Stimulated activated CD4-positive, alpha-beta T cell treated with anti-CD3 and anti-CD28 coated beads, TNF-alpha, amount 100 ng/mL, for 48 hours (primary cell): ENCODE results near the gene PLPPR4.
"Not testable (repeated sequence)": the region's sequence is repeated elsewhere in the genome, so short reads cannot be mapped to it uniquely, and the experiment has no call there.

ENCODE experiments used
- DNase-seq, 3 donors: peaks; one replicate each; pipeline ENCODE4 v3.0.0-alpha.2; 2020; ENCODE audit warnings: low read depth in 3 of 3

PLPPR4 gene

DNA sequence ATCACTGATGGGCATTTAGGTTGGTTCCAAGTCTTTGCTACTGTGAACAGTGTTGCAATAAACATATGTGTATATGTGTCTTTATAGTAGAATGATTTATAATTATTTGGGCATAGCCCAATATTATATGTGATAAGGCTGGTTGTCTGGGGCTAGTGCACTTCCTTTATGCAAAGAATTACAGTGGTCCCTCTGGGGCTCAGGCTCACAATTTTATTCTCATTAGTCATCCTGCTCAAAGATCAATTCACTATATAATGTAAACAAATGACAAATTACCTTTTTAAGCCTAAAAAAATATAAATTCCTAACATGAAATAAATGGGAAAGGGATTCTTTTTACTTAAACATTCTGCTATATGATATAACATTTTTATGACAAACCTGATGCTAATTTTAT is 5.0 kb downstream of the PLPPR4 start:
- DNase-seq, result no peak

GRCh38 chr1:99270646-99271045 is 6.4 kb downstream of the PLPPR4 start:
- DNase-seq, result no peak

DNA sequence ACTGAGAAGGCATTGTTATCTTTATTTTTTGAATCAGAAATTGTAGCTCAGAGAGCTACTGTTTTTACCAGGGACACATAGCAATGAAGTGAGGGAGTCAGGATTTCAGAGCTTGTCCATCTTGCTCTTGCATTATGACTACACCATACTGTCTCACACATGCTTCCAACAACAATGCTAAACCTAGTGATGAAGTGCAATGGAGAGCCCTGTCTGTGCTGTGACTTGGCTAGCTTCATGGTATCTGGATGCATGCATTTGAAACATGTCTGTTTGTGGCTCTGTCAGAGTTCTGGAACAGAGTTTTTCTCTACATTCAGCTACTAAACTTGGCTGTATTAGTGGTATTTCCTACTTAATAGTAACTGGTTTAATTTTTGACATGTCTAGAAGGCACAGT is 7.0 kb downstream of the PLPPR4 start:
- DNase-seq, result no peak

- DNase-seq, result no peak
These were observed 12.8 kb downstream of the PLPPR4 start for GRCh38 chr1:99277066-99277465.

DNA sequence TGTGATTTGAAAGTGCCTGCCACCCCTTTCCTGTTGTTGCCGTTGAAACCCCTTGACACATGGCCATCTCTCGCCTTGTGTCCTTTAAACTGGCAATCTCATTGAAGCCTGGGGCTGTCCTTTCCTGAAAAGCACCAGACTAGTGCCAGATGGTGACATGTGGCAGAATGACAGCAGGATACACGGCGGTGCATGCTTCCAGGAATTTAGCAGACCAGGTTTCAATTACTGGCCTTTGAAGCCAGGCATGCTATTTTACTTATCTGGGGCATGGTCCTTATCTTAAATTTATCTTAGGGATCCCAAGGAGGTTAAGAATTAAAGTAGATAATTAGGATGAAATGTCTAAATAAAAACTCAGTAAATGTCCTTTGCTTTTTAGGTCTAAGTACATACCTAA is 15.2 kb downstream of the PLPPR4 start:
- no peak for DNase-seq

DNA sequence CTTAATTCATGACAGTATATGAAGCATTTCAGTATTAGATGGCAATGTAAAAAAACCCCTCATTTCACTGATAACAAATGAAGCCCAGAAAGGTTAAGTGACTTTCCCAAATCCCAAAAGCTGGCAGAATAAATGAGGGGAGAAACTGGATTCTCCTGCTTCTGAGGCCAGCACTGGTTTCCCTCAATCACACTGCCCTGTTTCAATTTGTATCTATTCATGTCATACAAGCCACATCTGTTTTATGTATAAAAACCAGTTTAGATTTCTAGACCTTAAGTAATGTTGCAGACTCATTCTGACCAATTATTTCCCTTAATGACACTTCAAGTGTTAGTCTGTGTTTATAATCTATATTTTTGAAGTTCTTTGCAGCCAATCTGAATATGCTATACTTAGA is 16.8 kb downstream of the PLPPR4 start:
- DNase-seq, result no peak

- no peak for DNase-seq
These were observed 18.2 kb downstream of the PLPPR4 start for GRCh38 chr1:99282536-99282935.

GRCh38 chr1:99283521-99283920 is 19.2 kb downstream of the PLPPR4 start:
- not testable (repeated sequence) for DNase-seq

GRCh38 chr1:99292886-99293285 is 28.6 kb downstream of the PLPPR4 start:
- DNase-seq, result no peak

- DNase-seq, result no peak
These were observed 33.6 kb downstream of the PLPPR4 start for GRCh38 chr1:99297923-99298322.

DNA sequence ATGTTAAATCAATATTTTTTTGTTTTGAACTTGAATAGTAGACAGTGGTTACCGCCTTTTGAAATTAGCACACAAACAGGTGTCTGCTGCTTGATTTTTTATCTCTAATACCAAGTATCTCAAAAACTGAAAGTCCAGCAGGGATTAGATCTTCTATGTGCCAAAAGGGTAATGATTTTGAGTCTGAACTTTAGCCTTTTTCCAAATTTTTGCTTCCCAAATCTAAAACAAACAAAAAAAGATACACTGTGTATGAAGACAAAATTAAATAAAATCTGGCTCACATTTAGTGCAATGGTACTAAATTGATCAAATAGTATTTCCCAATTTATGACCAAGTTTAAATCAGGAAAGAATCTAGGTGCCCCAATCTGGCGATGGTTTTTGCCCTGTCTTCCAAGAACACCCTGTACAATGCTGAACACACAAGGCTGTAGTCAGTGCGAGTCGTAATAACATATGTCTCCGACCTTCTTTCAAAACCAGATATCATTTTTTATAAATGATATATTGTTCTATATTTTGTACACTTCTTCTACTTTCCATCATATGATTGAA is 40.5 kb downstream of the PLPPR4 start:
- DNase-seq, result no peak

DNA sequence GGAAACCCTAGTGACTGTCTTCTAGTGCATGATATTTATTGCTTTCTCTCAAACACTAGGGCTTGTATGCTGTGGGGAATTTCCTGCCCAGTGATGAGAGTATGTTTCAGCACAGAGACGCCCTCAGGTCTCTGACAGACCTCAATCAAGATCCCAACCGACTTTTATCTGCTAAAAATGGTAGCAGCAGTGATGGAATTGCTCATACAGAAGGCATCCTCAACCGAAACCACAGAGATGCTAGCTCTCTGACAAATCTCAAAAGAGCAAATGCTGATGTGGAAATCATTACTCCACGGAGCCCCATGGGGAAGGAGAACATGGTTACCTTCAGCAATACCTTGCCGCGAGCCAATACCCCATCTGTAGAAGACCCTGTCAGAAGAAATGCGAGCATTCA is 41.3 kb downstream of the PLPPR4 start:
- no peak for DNase-seq

- DNase-seq, result no peak
These were observed 41.8 kb downstream of the PLPPR4 start for GRCh38 chr1:99306056-99306455.

DNA sequence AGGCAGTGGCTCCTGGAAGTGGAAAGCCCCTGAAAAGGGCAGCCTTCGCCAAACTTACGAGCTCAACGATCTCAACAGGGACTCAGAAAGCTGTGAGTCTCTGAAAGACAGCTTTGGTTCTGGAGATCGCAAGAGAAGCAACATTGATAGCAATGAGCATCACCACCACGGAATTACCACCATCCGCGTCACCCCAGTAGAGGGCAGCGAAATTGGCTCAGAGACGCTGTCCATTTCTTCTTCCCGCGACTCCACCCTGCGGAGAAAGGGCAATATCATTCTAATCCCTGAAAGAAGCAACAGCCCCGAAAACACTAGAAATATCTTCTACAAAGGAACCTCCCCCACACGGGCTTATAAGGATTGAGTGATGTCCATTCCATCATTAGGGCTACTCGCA is 42.4 kb downstream of the PLPPR4 start:
- no peak for DNase-seq

DNA sequence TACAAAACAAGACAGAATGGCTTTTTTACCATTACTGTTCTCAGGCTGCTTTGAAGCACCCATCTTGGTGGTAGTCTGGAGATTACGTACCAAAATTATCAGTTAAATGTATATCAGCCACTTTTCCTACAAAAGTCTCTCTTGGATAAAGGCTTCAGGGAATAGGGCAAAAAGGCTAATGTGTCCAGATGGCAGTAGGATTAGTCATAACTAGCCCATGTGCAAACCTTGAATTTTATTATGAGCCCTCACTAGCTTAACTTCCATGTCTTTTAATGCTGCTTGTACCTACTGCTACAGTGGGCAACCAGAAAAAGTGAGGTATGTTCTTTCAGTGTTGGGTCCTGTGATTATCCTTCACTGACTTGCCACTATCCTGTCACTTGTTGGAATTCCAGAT is 51.0 kb downstream of the PLPPR4 start:
- DNase-seq, result no peak

DNA sequence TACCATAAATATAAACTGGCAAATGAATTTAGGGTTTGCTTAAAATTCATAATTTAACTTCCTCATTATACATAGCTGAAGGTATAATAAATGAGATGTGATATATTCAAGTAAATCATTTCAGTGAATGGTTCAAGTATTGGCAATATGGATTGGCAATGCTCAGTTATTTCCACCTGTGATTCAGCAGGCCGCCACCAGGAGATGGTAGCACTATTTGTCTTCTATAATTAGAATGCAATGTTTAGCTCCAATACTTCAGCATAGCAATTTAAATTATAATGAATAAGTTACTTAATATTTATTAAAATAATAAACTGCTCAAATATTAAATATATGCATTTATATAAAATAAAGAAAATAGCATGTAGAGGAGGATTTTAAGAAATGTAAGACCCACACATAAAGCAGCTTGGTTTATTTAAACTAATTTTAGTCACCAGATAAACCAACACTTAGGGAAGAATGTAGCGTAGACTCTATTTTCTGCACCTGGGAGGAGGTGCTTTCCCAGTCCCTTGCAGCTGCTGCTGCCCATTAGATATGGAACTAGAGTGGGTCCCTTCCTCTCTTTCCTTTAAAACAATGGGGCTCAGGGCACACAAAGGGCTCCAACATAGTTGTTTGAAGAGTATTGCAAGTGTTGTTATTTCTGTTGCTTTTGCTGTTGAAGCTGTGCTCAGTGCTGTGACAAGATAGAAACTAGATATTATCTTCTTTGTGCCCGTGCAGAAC is 62.1 kb downstream of the PLPPR4 start:
- DNase-seq, result no peak

- no peak for DNase-seq
These were observed 63.1 kb downstream of the PLPPR4 start for GRCh38 chr1:99327357-99327756.

GRCh38 chr1:99328171-99328570 is 63.9 kb downstream of the PLPPR4 start:
- no peak for DNase-seq

- no peak for DNase-seq
These were observed 66.8 kb downstream of the PLPPR4 start for GRCh38 chr1:99331083-99331482.

DNA sequence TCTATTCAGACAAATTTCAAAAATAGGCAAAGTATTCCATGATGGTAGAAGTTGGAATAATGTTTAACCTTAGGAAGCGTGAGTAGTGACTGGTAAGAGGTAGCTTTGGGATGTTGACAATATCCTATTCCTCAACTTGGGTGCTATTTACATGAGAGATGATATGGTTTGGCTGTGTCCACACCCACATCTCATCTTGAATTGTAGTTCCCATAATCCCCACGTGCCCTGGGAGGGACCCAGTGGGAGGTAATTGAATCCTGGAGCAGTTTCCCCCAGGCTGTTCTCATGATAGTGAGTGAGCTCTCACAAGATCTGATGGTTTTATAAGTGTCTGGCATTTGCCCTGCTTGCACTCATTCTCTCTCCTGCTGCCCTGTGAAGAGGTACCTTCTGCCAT is 67.3 kb downstream of the PLPPR4 start:
- DNase-seq, result no peak

DNA sequence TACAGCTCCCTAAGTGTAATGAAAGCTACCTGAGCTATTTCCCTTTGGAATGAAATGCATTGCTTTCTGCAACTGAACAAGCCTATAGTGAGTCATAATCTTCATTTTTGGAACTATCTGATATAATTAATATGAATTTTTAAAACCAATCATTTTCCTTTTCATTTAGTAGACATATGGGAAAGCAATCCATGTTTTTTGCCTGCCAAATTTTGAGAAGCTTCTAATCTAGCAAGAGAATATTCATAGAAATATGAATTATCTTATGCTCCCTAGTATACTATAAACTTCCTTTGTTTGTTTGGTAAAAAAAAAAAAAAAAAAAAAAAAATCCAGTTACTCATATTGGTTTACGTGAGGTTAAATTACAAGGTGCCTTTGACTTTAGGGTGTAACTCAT is 68.3 kb downstream of the PLPPR4 start:
- DNase-seq, result no peak

- no peak for DNase-seq
These were observed 70.7 kb downstream of the PLPPR4 start for GRCh38 chr1:99334991-99335390.

GRCh38 chr1:99347041-99347684 is 82.9 kb downstream of the PLPPR4 start:
- DNase-seq, result no peak
